MM.1S (cell line): ENCODE measurements around the gene ZBED1.

Experiments used
- CTCF ChIP-seq: fragments of 300-600 bp; sonication (generic); IDR thresholded peaks from 2 replicates; pipeline ENCODE4 v1.5.1; 2016; ENCODE audit warnings: antibody characterized with exemption, low read length, mixed read lengths
- EZH2 ChIP-seq: fragments of 300-600 bp; sonication (generic); optimal IDR thresholded peaks from 2 replicates; pipeline ENCODE3; 2017; ENCODE audit warnings: low read depth, mild to moderate bottlenecking, antibody characterized with exemption, low read length, mixed read lengths

GRCh38 chrX:2536141-2536540 lies 35.4 kb upstream of the ZBED1 start:
- no peak for TF ChIP-seq EZH2
- no peak for TF ChIP-seq CTCF
